CD14-positive monocyte (primary cell): Measurements from ENCODE around the gene SERPINA12. TPM values are rescaled to one million over a fixed set of nuclear protein-coding genes. Genes with fewer than 3 reads are reported as not detected.

Experiments
- DNase-seq, 3 donors: peaks; one replicate each; pipeline ENCODE4 v3.0.0-alpha.2; 2011 to 2022
- H2AFZ ChIP-seq: 2 replicates; pipeline ENCODE4 v1.6.0; 2012; ENCODE audit warnings: mild to moderate bottlenecking, low read depth, low read length, inconsistent platforms; ENCODE audit not compliant: insufficient read depth, poor library complexity, severe bottlenecking
- H3K27ac ChIP-seq, 2 donors: 1 replicate in 1 of 2; 2 replicates in 1 of 2; pipeline ENCODE4 v1.5.1; 2012 to 2013; ENCODE audit warnings: low read length in 2 of 2, control low read depth in 1 of 2, inconsistent platforms in 1 of 2, low read depth in 1 of 2, mild to moderate bottlenecking in 1 of 2
- H3K27me3 ChIP-seq, 2 donors: one replicate each; pipeline versions ENCODE4 v1.6.0 to v1.6.1; 2011 to 2013; ENCODE audit warnings: low read length in 2 of 2; ENCODE audit not compliant: control insufficient read depth in 2 of 2, insufficient read depth in 2 of 2
- H3K36me3 ChIP-seq, 2 donors: replicated peaks in 1 of 2; 1 replicate in 1 of 2; 2 replicates in 1 of 2; pipeline versions ENCODE4 v1.5.1 to v1.6.1; 2012 to 2013; ENCODE audit warnings: low read length in 2 of 2, control low read depth in 1 of 2, inconsistent platforms in 1 of 2, mild to moderate bottlenecking in 1 of 2; ENCODE audit not compliant: insufficient read depth in 2 of 2, control insufficient read depth in 1 of 2
- H3K4me1 ChIP-seq, 2 donors: 1 replicate in 1 of 2; 2 replicates in 1 of 2; pipeline versions ENCODE4 v1.5.1 to v1.6.1; 2012 to 2013; ENCODE audit warnings: low read length in 2 of 2, control low read depth in 1 of 2, inconsistent platforms in 1 of 2, mild to moderate bottlenecking in 1 of 2, moderate library complexity in 1 of 2; ENCODE audit not compliant: insufficient read depth in 2 of 2, control insufficient read depth in 1 of 2
- H3K4me2 ChIP-seq: replicated peaks from 2 replicates; pipeline ENCODE3; 2012; ENCODE audit warnings: low read length, moderate library complexity, mild to moderate bottlenecking; ENCODE audit not compliant: poor library complexity, severe bottlenecking; ENCODE audit errors: extremely low read depth
- H3K4me3 ChIP-seq, 3 experiments: fragments of 200-600 bp in 1 of 3; sonication (generic) in 1 of 3; replicated peaks in 1 of 3; 1 replicate in 2 of 3; 2 replicates in 1 of 3; pipeline ENCODE4 v1.5.1; 2011 to 2013; ENCODE audit warnings: low read length in 3 of 3, mild to moderate bottlenecking in 3 of 3, control low read depth in 2 of 3, low read depth in 2 of 3, inconsistent platforms in 1 of 3, moderate library complexity in 1 of 3
- H3K79me2 ChIP-seq: 2 replicates; pipeline ENCODE4 v1.6.0; 2012; ENCODE audit warnings: mild to moderate bottlenecking, control low read depth, inconsistent platforms, low read length, moderate library complexity; ENCODE audit not compliant: insufficient read depth
- H3K9ac ChIP-seq: 2 replicates; pipeline ENCODE4 v1.6.0; 2017; ENCODE audit warnings: low read length, mild to moderate bottlenecking; ENCODE audit not compliant: insufficient read depth, poor library complexity, severe bottlenecking
- H3K9me3 ChIP-seq, 2 donors: replicated peaks in 1 of 2; 1 replicate in 1 of 2; 2 replicates in 1 of 2; pipeline versions ENCODE4 v1.5.1 to v1.6.1; 2012 to 2013; ENCODE audit warnings: low read length in 2 of 2, control low read depth in 1 of 2; ENCODE audit not compliant: control insufficient read depth in 1 of 2, insufficient read depth in 1 of 2
- H4K20me1 ChIP-seq: 2 replicates; pipeline ENCODE4 v1.6.0; 2012; ENCODE audit warnings: mild to moderate bottlenecking, low read length, control low read depth, moderate library complexity; ENCODE audit not compliant: insufficient read depth
- H3K27ac Mint-ChIP-seq, 7 donors: one replicate each; pipeline ENCODE4 v1.8.0; 2020; ENCODE audit warnings: mild to moderate bottlenecking in 7 of 7, mixed read lengths in 7 of 7, moderate library complexity in 6 of 7, inconsistent platforms in 2 of 7
- H3K27me3 Mint-ChIP-seq, 3 donors: one replicate each; pipeline ENCODE4 v1.8.0; 2021 to 2022; ENCODE audit warnings: low read depth in 3 of 3, mild to moderate bottlenecking in 3 of 3, mixed read lengths in 3 of 3, moderate library complexity in 3 of 3, inconsistent platforms in 1 of 3
- H3K36me3 Mint-ChIP-seq, 2 donors: one replicate each; pipeline ENCODE4 v1.8.0; 2020; ENCODE audit warnings: mixed read lengths in 2 of 2, inconsistent platforms in 1 of 2, mild to moderate bottlenecking in 1 of 2
- H3K4me1 Mint-ChIP-seq: one replicate; pipeline ENCODE4 v1.8.0; 2020; ENCODE audit warnings: mild to moderate bottlenecking, mixed read lengths
- H3K4me3 Mint-ChIP-seq, 2 donors: one replicate each; pipeline ENCODE4 v1.8.0; 2020; ENCODE audit warnings: mild to moderate bottlenecking in 2 of 2, mixed read lengths in 2 of 2, moderate library complexity in 1 of 2
- H3K9me3 Mint-ChIP-seq, 7 donors: one replicate each; pipeline ENCODE4 v1.8.0; 2020 to 2022; ENCODE audit warnings: mixed read lengths in 7 of 7, mild to moderate bottlenecking in 6 of 7, moderate library complexity in 6 of 7, inconsistent platforms in 2 of 7
- WGBS: methylation state at CpG from one replicate; pipeline ENCODE4 v1.1.5; 2013; ENCODE audit warnings: missing lambda C conversion rate; ENCODE audit not compliant: insufficient coverage; 5-methylcytosine and 5-hydroxymethylcytosine counted together
- intact Hi-C, 2 donors: fragments of 100-400 bp; cut with micrococcal nuclease; formaldehyde crosslinking; loops; one replicate each; pipeline versions ENCODE4 v1.15.0 to v1.15.1; 2023
- polyA plus RNA-seq, 3 donors: library from polyadenylated mRNA; depleted of rRNA in 1 of 3; unstranded in 2 of 3; stranded (reverse) in 1 of 3; fragments of 300-500 nt in 2 of 3; fragments of >200 nt in 1 of 3; fragmentation: Illumina TruSeq in 2 of 3; gene quantifications; 1 replicate in 2 of 3; 2 replicates in 1 of 3; pipeline ENCODE4 v1.2.3, GENCODE V29; 2012 to 2021
- TF ChIP-seq, protein P1 (sequence below): fragments of 200-600 bp; IDR thresholded peaks from one replicate; pipeline ENCODE4 v1.8.0; 2022; ENCODE audit warnings: antibody characterized with exemption, mild to moderate bottlenecking

Gene SERPINA12
- polyA plus RNA-seq, 3 donors, result not detected

DNA sequence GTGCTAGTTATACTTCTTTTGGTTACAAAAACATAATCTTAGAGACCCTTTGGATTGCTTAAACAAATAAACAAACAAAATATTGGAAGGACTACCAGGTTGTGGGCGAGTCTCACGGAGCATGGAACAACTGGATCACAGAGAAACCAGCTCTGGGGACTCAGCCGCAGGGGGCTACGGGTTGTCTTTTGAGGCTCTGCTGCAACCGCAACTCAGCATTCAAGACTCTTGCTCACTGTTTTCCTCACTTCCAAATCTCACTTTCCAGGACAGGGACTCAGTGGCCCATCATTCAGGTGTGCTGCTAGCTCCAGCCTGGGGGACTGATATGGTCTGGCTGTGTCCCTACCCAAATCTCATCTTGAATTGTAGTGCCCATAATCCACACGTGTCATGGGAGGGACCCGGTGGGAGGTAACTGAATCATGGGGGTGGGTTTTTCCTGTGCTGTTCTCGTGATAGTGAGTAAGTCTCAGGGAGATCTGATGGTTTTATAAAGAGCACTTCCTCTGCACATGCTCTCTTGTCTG is 37.9 kb upstream of the SERPINA12 start:
- Mint-ChIP-seq H3K27ac (no peak overlapping the region), H3K9me3 (peaks cover 0 to 15% (median 11%) of the 10 kb centered on the region in 7 donors), H3K4me3 (no peak overlapping the region), H3K27me3 (peaks cover 4 to 20% (median 13%) of the 10 kb centered on the region in 3 donors), H3K4me1 (no peaks in the 10 kb centered on the region), H3K36me3 (no peaks in the 10 kb centered on the region)
- WGBS, result 92% methylated on average over 7 of the region's 8 CpGs
- no peaks in the 10 kb centered on the region for H4K20me1 ChIP-seq
- no peaks in the 10 kb centered on the region for H3K79me2 ChIP-seq
- H3K4me2 ChIP-seq, result no peak overlapping the region
- H3K27ac ChIP-seq, result no peak overlapping the region
- no peaks in the 10 kb centered on the region for H3K27me3 ChIP-seq
- H3K4me1 ChIP-seq, result no peaks in the 10 kb centered on the region
- TF ChIP-seq, protein P1, sequence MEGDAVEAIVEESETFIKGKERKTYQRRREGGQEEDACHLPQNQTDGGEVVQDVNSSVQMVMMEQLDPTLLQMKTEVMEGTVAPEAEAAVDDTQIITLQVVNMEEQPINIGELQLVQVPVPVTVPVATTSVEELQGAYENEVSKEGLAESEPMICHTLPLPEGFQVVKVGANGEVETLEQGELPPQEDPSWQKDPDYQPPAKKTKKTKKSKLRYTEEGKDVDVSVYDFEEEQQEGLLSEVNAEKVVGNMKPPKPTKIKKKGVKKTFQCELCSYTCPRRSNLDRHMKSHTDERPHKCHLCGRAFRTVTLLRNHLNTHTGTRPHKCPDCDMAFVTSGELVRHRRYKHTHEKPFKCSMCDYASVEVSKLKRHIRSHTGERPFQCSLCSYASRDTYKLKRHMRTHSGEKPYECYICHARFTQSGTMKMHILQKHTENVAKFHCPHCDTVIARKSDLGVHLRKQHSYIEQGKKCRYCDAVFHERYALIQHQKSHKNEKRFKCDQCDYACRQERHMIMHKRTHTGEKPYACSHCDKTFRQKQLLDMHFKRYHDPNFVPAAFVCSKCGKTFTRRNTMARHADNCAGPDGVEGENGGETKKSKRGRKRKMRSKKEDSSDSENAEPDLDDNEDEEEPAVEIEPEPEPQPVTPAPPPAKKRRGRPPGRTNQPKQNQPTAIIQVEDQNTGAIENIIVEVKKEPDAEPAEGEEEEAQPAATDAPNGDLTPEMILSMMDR, result no peak
- no peaks in the 10 kb centered on the region for H3K36me3 ChIP-seq
- H3K9ac ChIP-seq, result no peak overlapping the region
- no peak for DNase-seq
- no peak overlapping the region for H2AFZ ChIP-seq
- peaks cover 15 to 18% of the 10 kb centered on the region in 2 donors for H3K9me3 ChIP-seq
- H3K4me3 ChIP-seq, result no peak overlapping the region
- intact Hi-C loops, result no loop called here

DNA sequence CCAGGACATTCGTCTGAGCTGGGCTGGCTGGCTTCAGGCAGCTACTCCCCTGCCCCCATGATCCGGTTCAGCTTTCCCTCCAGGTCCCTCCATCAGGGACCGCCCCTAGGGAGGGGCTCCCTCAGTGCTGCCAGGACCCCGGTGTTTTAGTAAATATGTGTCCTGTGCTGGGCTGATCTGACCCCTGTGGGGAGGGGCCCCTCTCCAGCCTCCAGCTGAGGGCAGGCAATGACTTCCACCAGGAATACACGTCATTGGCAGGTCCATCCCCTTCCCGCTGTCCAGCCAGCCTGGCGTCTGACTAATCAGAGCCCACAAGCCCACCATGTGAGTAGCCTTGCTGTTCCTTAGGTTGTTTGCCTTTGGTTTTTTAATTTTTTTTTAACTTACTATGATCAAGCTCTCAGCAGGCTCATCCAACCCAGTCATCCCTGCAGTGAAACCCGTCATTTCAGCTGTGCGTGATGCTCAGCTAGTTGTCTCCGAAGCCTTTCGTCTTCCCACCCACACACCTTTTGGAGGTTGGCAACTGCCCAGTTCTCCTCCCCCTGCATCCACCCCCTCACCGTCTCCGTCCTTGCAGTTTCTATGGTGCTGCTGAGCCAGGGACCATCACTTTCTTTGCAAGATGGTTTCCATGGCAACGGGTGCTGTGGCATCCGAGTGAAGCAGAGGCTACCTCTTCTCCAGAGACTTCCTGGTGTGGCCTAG is 36.0 kb upstream of the SERPINA12 start:
- Histone ChIP-seq H3K4me3 (no peak overlapping the region), H3K4me1 (no peaks in the 10 kb centered on the region), H3K79me2 (no peaks in the 10 kb centered on the region), H3K4me2 (no peak overlapping the region), H3K36me3 (no peaks in the 10 kb centered on the region), H3K9me3 (peaks cover 15 to 18% of the 10 kb centered on the region in 2 donors), H3K9ac (no peak overlapping the region), H4K20me1 (no peaks in the 10 kb centered on the region), H2AFZ (no peak overlapping the region), H3K27ac (no peak overlapping the region), H3K27me3 (no peaks in the 10 kb centered on the region)
- no peaks in the 10 kb centered on the region for H3K4me1 Mint-ChIP-seq
- WGBS, result 76% methylated on average over 12 of the region's 15 CpGs
- H3K27ac Mint-ChIP-seq, result peak overlapping the region in 1 of 7 donors; percentile 30
- peaks cover 4 to 18% (median 14%) of the 10 kb centered on the region in 3 donors for H3K27me3 Mint-ChIP-seq
- no peaks in the 10 kb centered on the region for H3K36me3 Mint-ChIP-seq
- DNase-seq, result no peak
- H3K4me3 Mint-ChIP-seq, result no peak overlapping the region
- peaks cover 0 to 15% (median 11%) of the 10 kb centered on the region in 7 donors for H3K9me3 Mint-ChIP-seq
- intact Hi-C loops, result no loop called here
- TF ChIP-seq, protein P1, result no peak
